ENCODE results near the gene SPDEF.

The SPDEF gene

DNA sequence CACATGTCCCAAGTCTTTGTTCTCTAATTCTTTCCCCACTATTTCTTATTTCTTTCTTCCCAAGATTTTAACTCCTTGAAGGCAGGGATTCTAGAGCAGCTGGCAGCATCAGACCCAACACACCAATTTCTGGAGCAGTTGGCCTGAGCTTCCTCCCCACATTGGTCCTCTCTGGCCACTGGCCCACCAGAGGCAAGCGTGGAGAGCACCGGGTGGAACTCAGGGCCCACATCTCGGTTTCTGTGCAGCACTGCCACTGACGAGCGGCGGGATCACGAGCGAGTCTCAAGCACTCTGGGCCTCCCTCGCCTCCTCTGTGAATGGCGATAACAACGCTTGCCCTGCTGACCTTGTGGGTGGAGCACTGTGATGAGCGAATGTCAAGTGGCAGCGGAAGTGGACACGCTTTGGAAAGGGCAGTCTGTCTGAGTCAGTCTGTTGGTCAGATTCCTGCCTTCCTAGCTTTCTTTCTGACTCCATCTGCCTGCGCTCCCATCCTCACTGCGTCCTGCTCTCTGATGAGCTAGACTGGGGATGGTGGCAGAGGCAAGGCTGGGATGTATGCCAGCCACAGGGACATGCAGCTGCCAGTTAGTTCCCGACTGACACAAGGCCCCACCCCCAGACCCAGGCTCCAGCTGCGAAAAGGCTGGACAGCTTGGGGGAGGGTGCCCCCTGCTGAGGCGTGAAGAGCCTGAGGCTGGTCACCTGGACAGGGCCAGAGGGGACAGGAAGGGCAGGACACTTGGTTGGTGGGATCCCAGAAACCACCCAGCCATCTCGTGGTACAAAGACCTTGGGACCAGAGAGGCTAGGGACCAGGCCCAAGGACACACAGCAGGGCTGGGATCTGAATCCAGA lies 4.5 kb upstream of the SPDEF start:
- TF ChIP-seq, protein P1, sequence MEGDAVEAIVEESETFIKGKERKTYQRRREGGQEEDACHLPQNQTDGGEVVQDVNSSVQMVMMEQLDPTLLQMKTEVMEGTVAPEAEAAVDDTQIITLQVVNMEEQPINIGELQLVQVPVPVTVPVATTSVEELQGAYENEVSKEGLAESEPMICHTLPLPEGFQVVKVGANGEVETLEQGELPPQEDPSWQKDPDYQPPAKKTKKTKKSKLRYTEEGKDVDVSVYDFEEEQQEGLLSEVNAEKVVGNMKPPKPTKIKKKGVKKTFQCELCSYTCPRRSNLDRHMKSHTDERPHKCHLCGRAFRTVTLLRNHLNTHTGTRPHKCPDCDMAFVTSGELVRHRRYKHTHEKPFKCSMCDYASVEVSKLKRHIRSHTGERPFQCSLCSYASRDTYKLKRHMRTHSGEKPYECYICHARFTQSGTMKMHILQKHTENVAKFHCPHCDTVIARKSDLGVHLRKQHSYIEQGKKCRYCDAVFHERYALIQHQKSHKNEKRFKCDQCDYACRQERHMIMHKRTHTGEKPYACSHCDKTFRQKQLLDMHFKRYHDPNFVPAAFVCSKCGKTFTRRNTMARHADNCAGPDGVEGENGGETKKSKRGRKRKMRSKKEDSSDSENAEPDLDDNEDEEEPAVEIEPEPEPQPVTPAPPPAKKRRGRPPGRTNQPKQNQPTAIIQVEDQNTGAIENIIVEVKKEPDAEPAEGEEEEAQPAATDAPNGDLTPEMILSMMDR (IDR thresholded peaks at IDR 0.05; ENCODE audit: low read depth, low read length) = no peak
- peak; percentile 48 to 52 for DNase-seq (ENCODE audit: low read depth in 2 of 2)
- H3K4me3 ChIP-seq (replicated peaks in 1 of 2; ENCODE audit: low read depth in 2 of 2, low read length in 2 of 2) = no peak overlapping the region

DNA sequence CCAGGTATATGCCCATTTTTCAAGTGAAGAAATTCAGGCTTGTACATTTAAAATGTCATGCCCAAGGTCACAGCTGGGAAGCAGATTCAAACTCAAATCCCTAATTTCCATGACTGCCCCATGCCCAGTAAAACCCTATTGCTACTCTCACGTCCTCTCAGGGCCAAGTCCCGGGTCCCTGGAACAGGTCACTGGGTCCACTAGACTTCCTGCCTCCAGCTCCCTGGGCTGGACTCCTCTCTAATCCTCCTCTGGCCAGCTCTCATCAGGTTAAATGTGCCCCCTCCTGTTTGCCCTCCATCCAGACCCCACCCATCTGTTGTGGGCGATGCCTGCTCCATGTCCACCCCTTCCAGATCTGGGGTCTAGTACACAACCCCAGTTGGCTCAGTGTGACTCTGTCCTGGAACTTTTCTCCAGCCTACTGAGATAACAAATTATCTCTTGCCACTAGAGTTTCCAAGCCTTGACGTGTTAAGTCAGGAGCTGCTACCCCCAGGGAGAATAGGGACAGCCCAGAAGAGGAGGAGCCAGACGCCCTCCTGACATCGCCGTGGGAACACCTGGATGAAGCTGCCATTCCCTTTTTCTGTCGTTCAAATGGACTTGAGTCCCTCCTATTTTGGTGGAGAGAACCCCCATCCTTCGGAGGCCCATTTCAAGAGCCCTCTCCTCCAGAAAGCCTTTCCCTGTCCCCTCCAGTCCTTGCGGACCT lies 3.7 kb upstream of the SPDEF start:
- no peak overlapping the region for H3K4me3 ChIP-seq (replicated peaks in 1 of 2; ENCODE audit: low read depth in 2 of 2, low read length in 2 of 2)
- TF ChIP-seq, protein P1 (IDR thresholded peaks at IDR 0.05; ENCODE audit: low read depth, low read length) = no peak
- no peak for DNase-seq (ENCODE audit: low read depth in 2 of 2)

DNA sequence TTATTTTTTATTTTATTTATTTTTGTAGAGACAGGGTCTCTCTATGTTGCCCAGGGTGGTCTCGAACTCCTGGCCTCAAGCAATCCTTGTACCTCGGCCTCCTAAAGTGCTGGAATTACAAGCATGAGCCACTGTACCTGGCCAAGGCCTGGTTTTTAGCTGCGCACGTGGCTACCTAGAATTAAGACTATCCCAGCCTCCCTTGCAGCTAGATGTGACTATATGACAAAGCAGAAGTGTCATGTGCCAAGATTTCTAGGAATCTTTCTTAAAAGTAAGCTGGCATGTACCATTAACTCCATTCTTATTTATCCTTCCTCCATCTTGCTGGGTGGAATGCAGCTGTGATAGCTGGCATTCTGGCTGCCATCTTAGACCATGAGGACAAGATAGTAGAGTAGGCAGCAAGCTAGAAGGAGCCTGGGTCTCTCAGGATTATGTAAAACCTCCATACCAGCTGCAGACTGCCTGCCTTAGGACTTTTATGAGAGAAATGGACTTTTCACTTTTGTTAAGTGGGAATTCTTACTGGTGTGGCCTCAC lies 2.1 kb upstream of the SPDEF start:
- no peak overlapping the region for H3K4me3 ChIP-seq (replicated peaks in 1 of 2; ENCODE audit: low read depth in 2 of 2, low read length in 2 of 2)
- no peak for DNase-seq (ENCODE audit: low read depth in 2 of 2)
- TF ChIP-seq, protein P1 (IDR thresholded peaks at IDR 0.05; ENCODE audit: low read depth, low read length) = no peak

DNA sequence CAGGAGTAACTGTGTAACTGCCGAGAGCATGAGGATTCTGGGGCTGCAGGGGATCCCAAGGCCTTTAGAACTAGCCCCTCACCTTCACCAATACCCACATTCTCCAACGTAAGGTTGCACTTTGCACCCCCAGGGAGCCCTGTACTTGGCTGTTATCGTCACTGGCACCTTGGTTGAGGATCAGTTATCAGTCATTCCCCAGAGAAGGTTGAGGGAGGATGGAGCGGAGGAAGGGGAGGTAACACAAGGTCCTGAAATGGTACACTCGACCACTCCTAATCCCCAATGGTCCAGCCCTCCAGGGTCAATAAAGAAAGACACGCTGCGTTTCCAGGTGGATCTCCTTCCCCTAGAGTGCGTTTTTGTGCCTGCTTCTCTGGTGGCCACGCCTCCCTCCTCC lies 1.1 kb upstream of the SPDEF start:
- H3K4me3 ChIP-seq (replicated peaks in 1 of 2; ENCODE audit: low read depth in 2 of 2, low read length in 2 of 2) = no peak overlapping the region
- DNase-seq (ENCODE audit: low read depth in 2 of 2) = no peak

DNA sequence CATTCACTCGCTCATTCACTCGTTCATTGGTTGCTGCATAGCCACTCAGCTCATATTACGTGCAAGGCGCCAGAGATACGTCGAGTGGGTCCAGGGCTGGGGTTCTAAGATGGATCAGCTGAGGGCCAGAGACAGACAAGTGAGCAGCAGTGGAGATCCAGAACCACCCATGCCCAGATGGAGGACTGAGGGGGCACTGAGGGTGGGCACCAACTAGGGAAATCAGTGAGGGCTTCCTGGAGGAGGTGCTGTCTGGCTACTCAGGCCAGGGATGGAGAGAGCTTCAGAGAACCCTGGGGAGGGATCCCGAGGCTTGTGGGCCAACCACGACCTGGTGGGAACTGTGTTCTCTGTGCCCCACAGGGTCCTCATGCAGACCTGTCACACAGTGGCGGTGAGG lies 364 bp upstream of the SPDEF start:
- TF ChIP-seq, protein P1 (IDR thresholded peaks at IDR 0.05; ENCODE audit: low read depth, low read length) = no peak
- no peak overlapping the region for H3K4me3 ChIP-seq (replicated peaks in 1 of 2; ENCODE audit: low read depth in 2 of 2, low read length in 2 of 2)
- no peak for DNase-seq (ENCODE audit: low read depth in 2 of 2)

More for the DNA sequence above, 1.1 kb upstream of the SPDEF start:
- TF ChIP-seq, protein P1 (IDR thresholded peaks at IDR 0.05; ENCODE audit: low read depth, low read length) = no peak

DNA sequence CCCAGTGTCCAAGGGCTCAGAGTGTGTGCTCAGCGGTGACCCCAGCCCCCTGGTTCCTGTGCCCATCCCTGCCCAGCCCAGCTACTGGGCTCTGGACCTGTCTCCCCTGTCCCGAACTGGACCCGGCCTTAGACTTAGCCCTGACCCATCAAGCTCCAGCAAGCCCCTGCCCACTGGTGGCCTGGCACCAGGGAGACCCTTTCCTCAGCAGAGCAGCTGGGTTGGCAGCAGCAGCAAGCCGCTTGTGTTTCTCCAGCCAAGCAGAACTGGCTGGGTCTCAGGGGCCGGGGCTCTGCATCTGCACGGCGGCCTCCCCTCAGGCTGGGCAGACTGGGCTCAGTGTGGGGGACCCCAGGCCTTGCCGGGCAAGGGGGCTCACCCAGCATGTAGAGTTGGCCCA lies 801 bp downstream of the SPDEF start:
- H3K4me3 ChIP-seq (replicated peaks in 1 of 2; ENCODE audit: low read depth in 2 of 2, low read length in 2 of 2) = no peak overlapping the region
- DNase-seq (ENCODE audit: low read depth in 2 of 2) = no peak
- TF ChIP-seq, protein P1 (IDR thresholded peaks at IDR 0.05; ENCODE audit: low read depth, low read length) = no peak

Data from cardiac fibroblast (primary cell).